Hepatocyte (in vitro differentiated cells): ENCODE results near the gene VGLL4. TPM values are rescaled to one million over a fixed set of nuclear protein-coding genes. Genes with fewer than 3 reads are reported as not detected.

Experiments used
- DNase-seq: peaks from one replicate; pipeline ENCODE4 v3.0.0-alpha.2; 2016; ENCODE audit warnings: low spot score
- H2AFZ ChIP-seq: fragments of 200-600 bp; sonication (generic); 2 replicates; pipeline ENCODE4 v1.6.0; 2016; ENCODE audit warnings: antibody characterized with exemption, mild to moderate bottlenecking
- H3K27ac ChIP-seq: fragments of 200-600 bp; sonication (generic); 2 replicates; pipeline ENCODE4 v1.5.1; 2016; ENCODE audit warnings: mild to moderate bottlenecking
- H3K27me3 ChIP-seq: fragments of 200-600 bp; sonication (generic); 2 replicates; pipeline ENCODE4 v1.6.1; 2016
- H3K36me3 ChIP-seq: fragments of 200-600 bp; sonication (generic); replicated peaks from 2 replicates; pipeline ENCODE4 v1.5.1; 2016; ENCODE audit warnings: low read depth; ENCODE audit not compliant: insufficient read depth
- H3K4me1 ChIP-seq: fragments of 200-600 bp; sonication (generic); 2 replicates; pipeline ENCODE4 v1.5.1; 2016; ENCODE audit warnings: mild to moderate bottlenecking, moderate library complexity; ENCODE audit not compliant: insufficient read depth
- H3K4me2 ChIP-seq: fragments of 200-600 bp; sonication (generic); 2 replicates; pipeline ENCODE4 v1.6.0; 2016
- H3K4me3 ChIP-seq: fragments of 200-600 bp; sonication (generic); 2 replicates; pipeline ENCODE4 v1.5.1; 2016; ENCODE audit warnings: mild to moderate bottlenecking
- H3K79me2 ChIP-seq: fragments of 200-600 bp; sonication (generic); 2 replicates; pipeline ENCODE4 v1.6.0; 2017; ENCODE audit warnings: mild to moderate bottlenecking
- H3K9me2 ChIP-seq: fragments of 200-600 bp; sonication (generic); replicated peaks from 2 replicates; pipeline ENCODE4 v1.6.0; 2017; ENCODE audit warnings: mild to moderate bottlenecking; ENCODE audit not compliant: insufficient read depth
- H3K9me3 ChIP-seq: fragments of 200-600 bp; sonication (generic); 2 replicates; pipeline ENCODE4 v1.5.1; 2016; ENCODE audit warnings: low read depth, mild to moderate bottlenecking
- H4K20me1 ChIP-seq: fragments of 200-600 bp; sonication (generic); 2 replicates; pipeline ENCODE4 v1.6.0; 2016; ENCODE audit warnings: mild to moderate bottlenecking; ENCODE audit not compliant: insufficient read depth, poor library complexity, severe bottlenecking
- EZH2 ChIP-seq: fragments of 200-600 bp; sonication (generic); IDR thresholded peaks from 2 replicates; pipeline ENCODE4 v1.6.1; 2016; ENCODE audit warnings: antibody characterized with exemption, mild to moderate bottlenecking, borderline replicate concordance
- EZH2phosphoT487 ChIP-seq: fragments of 200-600 bp; sonication (generic); IDR thresholded peaks from one replicate; pipeline ENCODE4 v1.6.1; 2018; ENCODE audit warnings: antibody characterized with exemption, mild to moderate bottlenecking, low read depth, moderate library complexity; ENCODE audit not compliant: unreplicated experiment, severe bottlenecking
- WGBS: methylation state at CpG from one replicate; pipeline ENCODE4 v1.1.6; 2016; ENCODE audit warnings: low lambda C conversion rate; ENCODE audit errors: missing lambda C conversion rate; 5-methylcytosine and 5-hydroxymethylcytosine counted together
- polyA plus RNA-seq: library from polyadenylated mRNA; unstranded; fragments of >200 nt; fragmentation: Nextera tagmentation; extraction: Ambion mirVana; gene quantifications from 2 replicates; pipeline ENCODE4 v1.2.1, GENCODE V29; 2016
- total RNA-seq: library from RNA; depleted of rRNA; stranded (reverse); fragments of >200 nt; gene quantifications from 2 replicates; pipeline ENCODE4 v1.2.3, GENCODE V29; 2014
- TF ChIP-seq, protein P1 (sequence below): fragments of 200-600 bp; sonication (generic); IDR thresholded peaks from 2 replicates; pipeline ENCODE4 v1.5.1; 2016; ENCODE audit warnings: antibody characterized with exemption, mild to moderate bottlenecking; ENCODE audit not compliant: poor library complexity

The VGLL4 gene
- total and polyA plus RNA-seq, 2 experiments from 2014 or later = 57.9 to 109 TPM

GRCh38 chr3:11592445-11593298 is 51.0 kb downstream of the VGLL4 start:
- H3K4me3 ChIP-seq = no peak overlapping the region
- 78% methylated on average over 14 of the region's 14 CpGs for WGBS
- peak overlapping the region; percentile 78 for H3K27ac ChIP-seq
- no peaks in the 10 kb centered on the region for H3K9me3 ChIP-seq
- peaks cover 35% of the 10 kb centered on the region for H3K4me1 ChIP-seq
- TF ChIP-seq, protein P1, sequence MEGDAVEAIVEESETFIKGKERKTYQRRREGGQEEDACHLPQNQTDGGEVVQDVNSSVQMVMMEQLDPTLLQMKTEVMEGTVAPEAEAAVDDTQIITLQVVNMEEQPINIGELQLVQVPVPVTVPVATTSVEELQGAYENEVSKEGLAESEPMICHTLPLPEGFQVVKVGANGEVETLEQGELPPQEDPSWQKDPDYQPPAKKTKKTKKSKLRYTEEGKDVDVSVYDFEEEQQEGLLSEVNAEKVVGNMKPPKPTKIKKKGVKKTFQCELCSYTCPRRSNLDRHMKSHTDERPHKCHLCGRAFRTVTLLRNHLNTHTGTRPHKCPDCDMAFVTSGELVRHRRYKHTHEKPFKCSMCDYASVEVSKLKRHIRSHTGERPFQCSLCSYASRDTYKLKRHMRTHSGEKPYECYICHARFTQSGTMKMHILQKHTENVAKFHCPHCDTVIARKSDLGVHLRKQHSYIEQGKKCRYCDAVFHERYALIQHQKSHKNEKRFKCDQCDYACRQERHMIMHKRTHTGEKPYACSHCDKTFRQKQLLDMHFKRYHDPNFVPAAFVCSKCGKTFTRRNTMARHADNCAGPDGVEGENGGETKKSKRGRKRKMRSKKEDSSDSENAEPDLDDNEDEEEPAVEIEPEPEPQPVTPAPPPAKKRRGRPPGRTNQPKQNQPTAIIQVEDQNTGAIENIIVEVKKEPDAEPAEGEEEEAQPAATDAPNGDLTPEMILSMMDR = no peak
- no peak for TF ChIP-seq EZH2phosphoT487
- no peak for TF ChIP-seq EZH2
- no peak for DNase-seq
- peaks cover 58% of the 10 kb centered on the region for H4K20me1 ChIP-seq
- H3K36me3 ChIP-seq = no peaks in the 10 kb centered on the region
- H3K79me2 ChIP-seq = peaks cover 91% of the 10 kb centered on the region
- H3K9me2 ChIP-seq = no peaks in the 10 kb centered on the region
- no peak overlapping the region for H2AFZ ChIP-seq
- H3K4me2 ChIP-seq = peak overlapping the region; percentile 44
- H3K27me3 ChIP-seq = no peaks in the 10 kb centered on the region

DNA sequence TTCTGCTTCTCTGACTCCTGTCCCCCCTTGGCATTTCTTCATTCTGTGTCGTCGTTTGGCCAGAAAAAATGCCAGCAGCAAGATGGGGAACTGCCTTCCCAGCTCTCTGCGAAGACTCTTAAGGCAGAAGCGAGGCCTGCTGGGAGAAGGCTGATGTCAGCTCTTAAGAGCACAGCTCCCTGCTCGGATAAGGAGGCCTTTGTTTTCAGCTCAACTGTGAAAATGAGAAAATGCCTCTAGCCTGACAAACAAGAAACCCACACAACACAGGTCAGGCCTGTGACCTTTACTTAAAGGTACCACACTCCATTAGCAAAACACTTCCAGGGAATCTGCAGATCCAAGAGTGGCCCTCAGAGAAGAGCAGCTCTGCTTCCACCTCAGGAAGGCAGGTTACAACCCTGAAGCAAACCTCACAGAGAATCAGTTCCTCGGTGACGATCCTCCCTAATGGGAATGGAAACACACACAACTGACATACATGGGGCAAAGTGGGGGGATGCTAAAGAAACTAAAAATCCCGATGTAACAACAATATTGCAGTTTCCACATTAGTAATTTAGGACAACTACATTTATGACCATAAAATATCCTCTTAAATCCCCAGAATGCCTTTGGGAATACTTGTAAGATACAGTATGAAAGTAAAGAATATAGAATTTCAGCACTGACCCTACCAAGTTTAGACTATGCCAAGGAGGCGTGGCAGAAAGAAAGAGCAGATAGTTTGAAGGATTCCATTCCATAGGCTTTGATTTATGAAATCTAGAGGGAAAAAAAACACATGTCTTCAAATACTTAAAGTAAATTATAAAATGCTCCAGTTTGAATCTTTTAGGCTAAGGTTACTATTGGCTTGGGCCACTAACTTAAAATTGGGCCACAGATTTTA is 52.1 kb downstream of the VGLL4 start:
- Histone ChIP-seq H4K20me1 (peaks cover 65% of the 10 kb centered on the region), H2AFZ (no peak overlapping the region), H3K4me2 (peak overlapping the region; percentile 44), H3K27ac (peak overlapping the region; percentile 78), H3K9me2 (no peaks in the 10 kb centered on the region), H3K79me2 (peaks cover 91% of the 10 kb centered on the region), H3K27me3 (no peaks in the 10 kb centered on the region), H3K36me3 (no peaks in the 10 kb centered on the region), H3K9me3 (no peaks in the 10 kb centered on the region), H3K4me3 (no peak overlapping the region), H3K4me1 (peaks cover 35% of the 10 kb centered on the region)
- TF ChIP-seq EZH2 (no peak), EZH2phosphoT487 (no peak)
- TF ChIP-seq, protein P1 = no peak
- WGBS = 22% methylated on average over 9 of the region's 9 CpGs
- peak; percentile 72 for DNase-seq

- TF ChIP-seq, protein P1 = no peak
- H3K27me3 ChIP-seq = no peaks in the 10 kb centered on the region
- H3K27ac ChIP-seq = peak overlapping the region; percentile 78
- peaks cover 91% of the 10 kb centered on the region for H3K79me2 ChIP-seq
- no peak overlapping the region for H3K4me3 ChIP-seq
- no peak for DNase-seq
- peaks cover 63% of the 10 kb centered on the region for H4K20me1 ChIP-seq
- no peaks in the 10 kb centered on the region for H3K9me2 ChIP-seq
- no peaks in the 10 kb centered on the region for H3K9me3 ChIP-seq
- WGBS = 35% methylated on average over 7 of the region's 7 CpGs
- H3K4me2 ChIP-seq = peak overlapping the region; percentile 44
- H2AFZ ChIP-seq = no peak overlapping the region
- no peaks in the 10 kb centered on the region for H3K36me3 ChIP-seq
- peaks cover 35% of the 10 kb centered on the region for H3K4me1 ChIP-seq
These were observed 52.7 kb downstream of the VGLL4 start for GRCh38 chr3:11591002-11591355.
